MM.1S (cell line): ENCODE measurements around the gene NTN1.

ENCODE experiments used
- DNase-seq: peaks from one replicate; pipeline ENCODE4 v3.0.0-alpha.2; 2015
- H2AFZ ChIP-seq: fragments of 300-600 bp; sonication (generic); 2 replicates; pipeline ENCODE4 v1.6.0; 2016; ENCODE audit warnings: antibody characterized with exemption, low read length
- H3F3A ChIP-seq: fragments of 300-600 bp; sonication (generic); 2 replicates; pipeline ENCODE4 v1.6.1; 2016; ENCODE audit warnings: mild to moderate bottlenecking, antibody characterized with exemption, low read length, moderate library complexity, mixed read lengths; ENCODE audit not compliant: insufficient read depth
- H3K27ac ChIP-seq: fragments of 300-600 bp; sonication (generic); 2 replicates; pipeline ENCODE4 v1.5.1; 2016; ENCODE audit warnings: mild to moderate bottlenecking, low read length
- H3K27me3 ChIP-seq: fragments of 300-600 bp; sonication (generic); replicated peaks from 2 replicates; pipeline ENCODE4 v1.6.0; 2016; ENCODE audit warnings: low read length; ENCODE audit not compliant: insufficient read depth
- H3K36me3 ChIP-seq: fragments of 300-600 bp; sonication (generic); replicated peaks from 2 replicates; pipeline ENCODE4 v1.6.1; 2016; ENCODE audit warnings: mild to moderate bottlenecking, low read length, mixed read lengths; ENCODE audit not compliant: insufficient read depth
- H3K4me1 ChIP-seq: fragments of 300-600 bp; sonication (generic); 2 replicates; pipeline ENCODE4 v1.6.1; 2016; ENCODE audit warnings: low read length, mixed read lengths
- H3K4me2 ChIP-seq: fragments of 300-600 bp; sonication (generic); 2 replicates; pipeline ENCODE4 v1.6.0; 2016; ENCODE audit warnings: low read depth, low read length
- H3K4me3 ChIP-seq: fragments of 300-600 bp; sonication (generic); 2 replicates; pipeline ENCODE4 v1.5.1; 2016; ENCODE audit warnings: low read length, mixed read lengths
- H3K79me2 ChIP-seq: fragments of 300-600 bp; sonication (generic); 2 replicates; pipeline ENCODE4 v1.6.1; 2016; ENCODE audit warnings: mixed run types, low read length, mixed read lengths
- H3K9ac ChIP-seq: fragments of 300-600 bp; sonication (generic); 2 replicates; pipeline ENCODE4 v1.6.1; 2016; ENCODE audit warnings: low read length, mixed read lengths
- H3K9me2 ChIP-seq: fragments of 300-600 bp; sonication (generic); replicated peaks from 2 replicates; pipeline ENCODE4 v1.6.1; 2016; ENCODE audit warnings: mild to moderate bottlenecking, low read length, mixed read lengths; ENCODE audit not compliant: insufficient read depth
- H3K9me3 ChIP-seq: fragments of 300-600 bp; sonication (generic); replicated peaks from 2 replicates; pipeline ENCODE4 v1.6.1; 2016; ENCODE audit warnings: mild to moderate bottlenecking, low read length, mixed read lengths; ENCODE audit not compliant: insufficient read depth
- H4K20me1 ChIP-seq: fragments of 300-600 bp; sonication (generic); 2 replicates; pipeline ENCODE4 v1.6.1; 2016; ENCODE audit warnings: mild to moderate bottlenecking, low read length, moderate library complexity, mixed read lengths; ENCODE audit not compliant: insufficient read depth
- EZH2 ChIP-seq: fragments of 300-600 bp; sonication (generic); optimal IDR thresholded peaks from 2 replicates; pipeline ENCODE3; 2017; ENCODE audit warnings: low read depth, mild to moderate bottlenecking, antibody characterized with exemption, low read length, mixed read lengths
- EZH2phosphoT487 ChIP-seq: fragments of 300-600 bp; sonication (generic); IDR thresholded peaks from 2 replicates; pipeline ENCODE4 v1.6.1; 2018; ENCODE audit warnings: antibody characterized with exemption, low read length
- TF ChIP-seq, protein P1 (sequence below): fragments of 300-600 bp; sonication (generic); IDR thresholded peaks from 2 replicates; pipeline ENCODE4 v1.5.1; 2016; ENCODE audit warnings: antibody characterized with exemption, low read length, mixed read lengths

The NTN1 gene

DNA sequence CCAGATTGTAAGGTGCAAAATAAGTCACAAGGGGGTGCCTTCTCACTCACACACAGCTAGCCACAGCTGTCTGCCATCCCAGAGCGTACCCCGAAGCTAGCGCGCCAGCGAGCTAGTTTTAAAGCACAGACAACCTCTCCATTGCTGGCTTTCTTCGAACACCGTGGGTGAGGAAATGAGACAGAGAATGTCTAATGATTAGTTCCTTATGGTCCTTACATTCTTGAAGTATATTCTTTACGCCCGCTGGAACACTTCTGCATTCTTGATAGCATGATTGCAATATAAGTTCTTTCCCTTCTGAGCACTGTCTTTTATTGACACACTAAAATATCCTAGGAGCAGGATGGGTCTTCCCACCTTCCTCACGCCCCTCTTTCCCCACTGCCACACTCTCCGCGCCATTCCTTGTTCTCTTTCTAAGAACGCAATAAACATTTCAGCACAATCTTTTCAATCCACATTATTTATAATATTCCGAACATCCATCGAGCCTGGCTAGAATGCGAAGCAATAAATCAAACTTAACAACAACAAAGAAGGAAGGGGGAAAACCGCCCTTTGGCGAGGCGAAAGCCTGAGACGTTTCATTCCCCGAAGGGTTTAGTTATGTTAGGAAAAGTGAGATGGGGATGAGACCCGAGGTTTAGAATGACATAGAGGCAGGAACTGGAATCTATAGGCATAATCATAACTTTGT lies 251.3 kb downstream of the NTN1 start:
- Histone ChIP-seq H2AFZ (no peak overlapping the region), H3K36me3 (no peaks in the 10 kb centered on the region), H3F3A (no peaks in the 10 kb centered on the region), H3K79me2 (no peaks in the 10 kb centered on the region), H3K27ac (no peak overlapping the region), H3K4me3 (no peak overlapping the region), H3K4me1 (no peaks in the 10 kb centered on the region), H4K20me1 (no peaks in the 10 kb centered on the region), H3K9ac (no peak overlapping the region), H3K9me3 (no peaks in the 10 kb centered on the region), H3K27me3 (no peaks in the 10 kb centered on the region), H3K9me2 (no peaks in the 10 kb centered on the region), H3K4me2 (no peak overlapping the region)
- no peak for TF ChIP-seq EZH2phosphoT487
- TF ChIP-seq, protein P1, sequence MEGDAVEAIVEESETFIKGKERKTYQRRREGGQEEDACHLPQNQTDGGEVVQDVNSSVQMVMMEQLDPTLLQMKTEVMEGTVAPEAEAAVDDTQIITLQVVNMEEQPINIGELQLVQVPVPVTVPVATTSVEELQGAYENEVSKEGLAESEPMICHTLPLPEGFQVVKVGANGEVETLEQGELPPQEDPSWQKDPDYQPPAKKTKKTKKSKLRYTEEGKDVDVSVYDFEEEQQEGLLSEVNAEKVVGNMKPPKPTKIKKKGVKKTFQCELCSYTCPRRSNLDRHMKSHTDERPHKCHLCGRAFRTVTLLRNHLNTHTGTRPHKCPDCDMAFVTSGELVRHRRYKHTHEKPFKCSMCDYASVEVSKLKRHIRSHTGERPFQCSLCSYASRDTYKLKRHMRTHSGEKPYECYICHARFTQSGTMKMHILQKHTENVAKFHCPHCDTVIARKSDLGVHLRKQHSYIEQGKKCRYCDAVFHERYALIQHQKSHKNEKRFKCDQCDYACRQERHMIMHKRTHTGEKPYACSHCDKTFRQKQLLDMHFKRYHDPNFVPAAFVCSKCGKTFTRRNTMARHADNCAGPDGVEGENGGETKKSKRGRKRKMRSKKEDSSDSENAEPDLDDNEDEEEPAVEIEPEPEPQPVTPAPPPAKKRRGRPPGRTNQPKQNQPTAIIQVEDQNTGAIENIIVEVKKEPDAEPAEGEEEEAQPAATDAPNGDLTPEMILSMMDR = no peak
- no peak for TF ChIP-seq EZH2
- DNase-seq = no peak

GRCh38 chr17:9273428-9274391 lies 252.4 kb downstream of the NTN1 start:
- Histone ChIP-seq H3K27ac (no peak overlapping the region), H3K9me2 (no peaks in the 10 kb centered on the region), H3K36me3 (no peaks in the 10 kb centered on the region), H3K9me3 (no peaks in the 10 kb centered on the region), H3F3A (no peaks in the 10 kb centered on the region), H2AFZ (no peak overlapping the region), H3K27me3 (no peaks in the 10 kb centered on the region), H3K79me2 (no peaks in the 10 kb centered on the region), H3K9ac (no peak overlapping the region), H4K20me1 (no peaks in the 10 kb centered on the region), H3K4me3 (no peak overlapping the region), H3K4me1 (no peaks in the 10 kb centered on the region), H3K4me2 (no peak overlapping the region)
- no peak for DNase-seq
- no peak for TF ChIP-seq EZH2phosphoT487
- TF ChIP-seq, protein P1 = no peak
- TF ChIP-seq EZH2 = no peak

- Histone ChIP-seq H3K4me3 (no peak overlapping the region), H3K4me1 (no peaks in the 10 kb centered on the region), H3K9ac (no peak overlapping the region), H3K79me2 (no peaks in the 10 kb centered on the region), H3K9me2 (no peaks in the 10 kb centered on the region), H3K9me3 (no peaks in the 10 kb centered on the region), H3K27me3 (no peaks in the 10 kb centered on the region), H3K36me3 (no peaks in the 10 kb centered on the region), H3K27ac (no peak overlapping the region), H3K4me2 (no peak overlapping the region), H2AFZ (no peak overlapping the region), H4K20me1 (no peaks in the 10 kb centered on the region), H3F3A (no peaks in the 10 kb centered on the region)
- TF ChIP-seq, protein P1 = no peak
- TF ChIP-seq EZH2phosphoT487 (no peak), EZH2 (no peak)
- no peak for DNase-seq
Measured at GRCh38 chr17:9274973-9275372, 253.7 kb downstream of the NTN1 start.
